ENCODE data around the gene LAMP1.
"Not testable (repeated sequence)": the region's sequence is repeated elsewhere in the genome, so short reads cannot be mapped to it uniquely, and the experiment has no call there.

GRCh38 chr13:113314112-113314511 is 17.1 kb downstream of the LAMP1 start:
- TF ChIP-seq CTCF (IDR thresholded peaks at IDR 0.05; ENCODE audit: low read depth, low read length, poor library complexity, severe bottlenecking); EZH2phosphoT487 (IDR thresholded peaks at IDR 0.05; ENCODE audit: borderline replicate concordance, low read length): not testable (repeated sequence)

Measured in DOHH2 (cell line).